Measurements from ENCODE around the gene SALL1. TPM values are rescaled to one million over a fixed set of nuclear protein-coding genes. Genes with fewer than 3 reads are reported as not detected.

SALL1 gene
- total RNA-seq, 3 donors from 2014 or later (not counting 1 experiment from before 2014, with no cell fraction given), result not detected

- Histone ChIP-seq H3K36me3 (ENCODE audit: control insufficient read depth, insufficient read depth, low read length) (no peaks in the 10 kb centered on the region), H3K4me3 (ENCODE audit: low read length) (no peak overlapping the region), H3K4me1 (ENCODE audit: control insufficient read depth, insufficient read depth, low read length) (no peaks in the 10 kb centered on the region), H3K27ac (ENCODE audit: low read length) (no peak overlapping the region), H3K27me3 (ENCODE audit: control insufficient read depth, insufficient read depth, low read length) (peaks cover 6% of the 10 kb centered on the region), H3K9me3 (ENCODE audit: control insufficient read depth, insufficient read depth, low read length) (no peaks in the 10 kb centered on the region)
- 78% methylated on average over 3 of the region's 3 CpGs for WGBS (ENCODE audit: insufficient coverage)
- Mint-ChIP-seq H3K4me3 (no peak overlapping the region), H3K9me3 (no peaks in the 10 kb centered on the region), H3K27me3 (ENCODE audit: low read depth in 2 of 2) (peaks cover 34 to 36% of the 10 kb centered on the region in 2 donors), H3K4me1 (no peaks in the 10 kb centered on the region), H3K27ac (no peak overlapping the region), H3K36me3 (no peaks in the 10 kb centered on the region)
- intact Hi-C loops (cut with micrococcal nuclease), result no loop called here
- no peak for TF ChIP-seq CTCF (IDR thresholded peaks at IDR 0.05)
- no peak for DNase-seq
- ATAC-seq, result no peak
Measured at GRCh38 chr16:51110700-51111157, 40.3 kb downstream of the SALL1 start.

- intact Hi-C loops (cut with micrococcal nuclease), result no loop called here
- no peak for ATAC-seq
- peaks cover 25 to 31% of the 10 kb centered on the region in 2 donors for H3K27me3 Mint-ChIP-seq (ENCODE audit: low read depth in 2 of 2)
Measured at GRCh38 chr16:51109173-51109572, 41.9 kb downstream of the SALL1 start.

GRCh38 chr16:51107742-51108141, 43.3 kb downstream of the SALL1 start:
- Histone ChIP-seq H3K4me3 (ENCODE audit: low read length) (no peak overlapping the region), H3K36me3 (ENCODE audit: control insufficient read depth, insufficient read depth, low read length) (no peaks in the 10 kb centered on the region), H3K9me3 (ENCODE audit: control insufficient read depth, insufficient read depth, low read length) (no peaks in the 10 kb centered on the region), H3K4me1 (ENCODE audit: control insufficient read depth, insufficient read depth, low read length) (no peaks in the 10 kb centered on the region), H3K27ac (ENCODE audit: low read length) (no peak overlapping the region), H3K27me3 (ENCODE audit: control insufficient read depth, insufficient read depth, low read length) (peaks cover 2% of the 10 kb centered on the region)
- no peak overlapping the region for H3K4me3 Mint-ChIP-seq
- H3K27me3 Mint-ChIP-seq (ENCODE audit: low read depth in 2 of 2), result peaks cover 23 to 28% of the 10 kb centered on the region in 2 donors
- intact Hi-C loops (cut with micrococcal nuclease), result no loop called here
- H3K36me3 Mint-ChIP-seq, result no peaks in the 10 kb centered on the region
- no peaks in the 10 kb centered on the region for H3K9me3 Mint-ChIP-seq
- no peak for DNase-seq
- WGBS (ENCODE audit: insufficient coverage), result 100% methylated on average over 2 of the region's 2 CpGs
- ATAC-seq, result no peak
- no peak overlapping the region for H3K27ac Mint-ChIP-seq
- no peak for TF ChIP-seq CTCF (IDR thresholded peaks at IDR 0.05)
- no peaks in the 10 kb centered on the region for H3K4me1 Mint-ChIP-seq

More at GRCh38 chr16:51109173-51109572, 41.9 kb downstream of the SALL1 start:
- peaks cover 2% of the 10 kb centered on the region for H3K27me3 ChIP-seq (ENCODE audit: control insufficient read depth, insufficient read depth, low read length)
- H3K4me1 Mint-ChIP-seq, result no peaks in the 10 kb centered on the region
- H3K27ac Mint-ChIP-seq, result no peak overlapping the region
- no peak for TF ChIP-seq CTCF (IDR thresholded peaks at IDR 0.05)
- H3K4me3 Mint-ChIP-seq, result no peak overlapping the region
- H3K36me3 ChIP-seq (ENCODE audit: control insufficient read depth, insufficient read depth, low read length), result no peaks in the 10 kb centered on the region
- no peaks in the 10 kb centered on the region for H3K36me3 Mint-ChIP-seq
- no peak overlapping the region for H3K4me3 ChIP-seq (ENCODE audit: low read length)
- no peaks in the 10 kb centered on the region for H3K9me3 Mint-ChIP-seq
- no peaks in the 10 kb centered on the region for H3K4me1 ChIP-seq (ENCODE audit: control insufficient read depth, insufficient read depth, low read length)
- H3K27ac ChIP-seq (ENCODE audit: low read length), result no peak overlapping the region
- DNase-seq, result no peak
- WGBS (ENCODE audit: insufficient coverage), result 88% methylated on average over 2 of the region's 2 CpGs
- no peaks in the 10 kb centered on the region for H3K9me3 ChIP-seq (ENCODE audit: control insufficient read depth, insufficient read depth, low read length)

- Histone ChIP-seq H3K9me3 (ENCODE audit: control insufficient read depth, insufficient read depth, low read length) (no peaks in the 10 kb centered on the region), H3K4me3 (ENCODE audit: low read length) (no peak overlapping the region), H3K27ac (ENCODE audit: low read length) (no peak overlapping the region), H3K36me3 (ENCODE audit: control insufficient read depth, insufficient read depth, low read length) (no peaks in the 10 kb centered on the region), H3K27me3 (ENCODE audit: control insufficient read depth, insufficient read depth, low read length) (peaks cover 2% of the 10 kb centered on the region), H3K4me1 (ENCODE audit: control insufficient read depth, insufficient read depth, low read length) (no peaks in the 10 kb centered on the region)
- no peak for ATAC-seq
- no peak for TF ChIP-seq CTCF (IDR thresholded peaks at IDR 0.05)
- no peak for DNase-seq
- Mint-ChIP-seq H3K9me3 (no peaks in the 10 kb centered on the region), H3K27ac (no peak overlapping the region), H3K4me1 (no peaks in the 10 kb centered on the region), H3K36me3 (no peaks in the 10 kb centered on the region), H3K27me3 (ENCODE audit: low read depth in 2 of 2) (peaks cover 14 to 17% of the 10 kb centered on the region in 2 donors), H3K4me3 (no peak overlapping the region)
- no CpG with 5 or more reads among the region's 2 CpGs for WGBS (ENCODE audit: insufficient coverage)
- intact Hi-C loops (cut with micrococcal nuclease), result no loop called here
Measured at GRCh38 chr16:51106535-51106934, 44.5 kb downstream of the SALL1 start.

Measured in natural killer cell (primary cell).